Measurements from ENCODE around the gene TNS3.

DNA sequence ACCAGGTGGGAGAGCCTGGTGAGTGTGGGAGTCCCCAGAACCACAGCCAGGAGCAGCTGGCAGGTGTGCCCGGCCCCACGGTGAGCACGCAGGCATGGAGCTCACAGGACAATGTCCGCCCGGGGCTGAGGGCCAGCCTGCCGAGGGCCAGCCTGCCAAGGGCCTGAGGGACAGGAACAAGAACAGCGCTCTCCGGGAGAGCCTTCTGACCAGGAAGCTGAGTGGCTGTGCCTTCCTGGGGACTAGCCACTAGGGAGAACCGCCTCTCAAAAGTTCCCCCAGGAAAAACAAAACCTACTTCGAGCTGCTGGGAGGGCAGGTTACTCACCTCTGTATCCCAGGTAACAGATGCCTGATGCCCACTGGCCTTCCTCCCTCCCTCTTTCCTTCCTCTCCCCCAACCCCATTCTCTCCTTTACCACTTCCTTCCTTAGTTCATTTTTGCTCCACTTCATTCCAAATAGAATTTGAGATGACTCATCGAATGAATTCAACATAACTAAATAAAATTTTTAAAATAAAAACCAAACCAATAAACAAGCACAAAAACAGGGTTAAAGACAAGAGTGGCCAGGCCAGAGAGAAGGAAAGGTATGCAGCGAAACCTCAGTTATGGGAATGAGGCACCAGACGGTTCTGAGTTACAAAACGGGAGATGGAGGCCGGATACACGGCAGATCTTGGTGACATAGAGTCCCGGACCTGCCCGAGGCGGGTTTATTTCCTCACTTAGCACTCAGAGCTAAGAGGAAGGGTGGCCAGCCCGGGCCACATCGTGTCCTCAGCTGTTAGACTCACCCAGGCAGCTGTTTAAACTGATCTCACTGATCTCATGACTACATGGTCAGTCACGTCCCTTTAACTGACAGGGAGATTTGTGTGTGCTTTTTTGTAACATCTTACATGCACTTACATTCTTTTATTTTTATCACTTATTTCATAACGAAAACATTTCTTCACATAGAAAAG is 128.5 kb downstream of the TNS3 start:
- TF ChIP-seq POLR2A (IDR thresholded peaks at IDR 0.05; ENCODE audit: low read length) (no peak), GATA1 (IDR thresholded peaks at IDR 0.05; ENCODE audit: low read depth, low read length) (no peak)
